Right ventricle myocardium superior (tissue), 1 donor: ENCODE measurements around the gene ESRRG. TPM values are rescaled to one million over a fixed set of nuclear protein-coding genes. Genes with fewer than 3 reads are reported as not detected.

Experiments
- ATAC-seq: fragments of 200-7000 bp; cut with Tn5 transposase; one replicate; pipeline ENCODE4 v1.9.1; 2020; ENCODE audit warnings: mild to moderate bottlenecking; ENCODE audit not compliant: poor library complexity
- DNase-seq: peaks from one replicate; pipeline ENCODE4 v3.0.0-alpha.2; 2020
- intact Hi-C: fragments of 100-400 bp; cut with DNase I; formaldehyde crosslinking; loops from one replicate; pipeline ENCODE4 v1.11.2; 2022
- total RNA-seq: library from RNA; stranded (reverse); fragmentation: NEBNext Ultra II Directional; extraction: Animal tissue kit (Norgen Biotek cat#: 25700); gene quantifications from one replicate; pipeline ENCODE4 v1.2.1, GENCODE V29; 2021
- donor health status: DM: no; HTN: yes; CAD: no; lungs with severe emphysema.

The ESRRG gene
- total RNA-seq, 1 donor from 2014 or later: 45.5 TPM

- intact Hi-C loops: no loop called here
- DNase-seq (peak; percentile 82), ATAC-seq (peak; percentile 96)
These were observed 122.3 kb downstream of the ESRRG start for GRCh38 chr1:216600730-216601609.

DNA sequence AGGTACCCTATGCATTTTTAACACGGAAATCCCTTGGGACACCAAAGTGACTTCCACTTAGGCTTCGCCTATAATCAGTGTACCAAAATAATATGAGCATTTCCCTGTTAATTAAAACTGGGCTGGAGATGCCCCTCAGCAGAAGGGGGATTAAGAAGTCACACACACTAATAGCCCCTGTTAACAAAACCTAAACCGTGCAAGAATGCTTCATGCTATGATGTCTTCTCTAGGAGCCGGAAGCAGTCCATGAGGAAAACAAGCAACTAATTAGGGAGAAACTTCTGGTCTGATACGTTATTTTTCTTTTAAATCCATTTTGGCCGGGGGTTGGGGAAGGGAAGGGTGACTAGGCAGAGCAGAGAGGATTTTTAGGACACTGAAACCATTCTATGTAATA is 123.4 kb downstream of the ESRRG start:
- intact Hi-C loops: no loop called here
- ATAC-seq (no peak), DNase-seq (no peak)

DNA sequence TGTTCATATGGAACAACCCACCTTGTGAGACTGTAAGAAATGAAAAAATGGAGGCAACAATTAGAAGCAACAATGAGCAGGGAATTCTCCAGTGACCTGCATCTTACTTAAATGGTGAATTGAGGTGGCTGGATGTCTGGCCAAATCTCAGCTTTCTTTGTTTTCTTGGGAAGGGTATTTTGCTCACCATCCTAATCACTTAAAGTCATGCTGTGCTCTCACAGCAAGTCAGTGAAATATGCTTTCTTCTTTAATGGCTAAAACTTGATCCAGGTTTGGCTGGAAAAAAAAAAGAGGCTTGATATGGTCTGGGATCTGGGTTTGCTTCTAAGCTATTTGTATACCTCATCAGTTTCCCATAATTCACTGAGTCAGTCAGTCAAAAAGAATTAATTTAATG is 124.8 kb downstream of the ESRRG start:
- DNase-seq (no peak), ATAC-seq (no peak)
- intact Hi-C loops: no loop called here

DNA sequence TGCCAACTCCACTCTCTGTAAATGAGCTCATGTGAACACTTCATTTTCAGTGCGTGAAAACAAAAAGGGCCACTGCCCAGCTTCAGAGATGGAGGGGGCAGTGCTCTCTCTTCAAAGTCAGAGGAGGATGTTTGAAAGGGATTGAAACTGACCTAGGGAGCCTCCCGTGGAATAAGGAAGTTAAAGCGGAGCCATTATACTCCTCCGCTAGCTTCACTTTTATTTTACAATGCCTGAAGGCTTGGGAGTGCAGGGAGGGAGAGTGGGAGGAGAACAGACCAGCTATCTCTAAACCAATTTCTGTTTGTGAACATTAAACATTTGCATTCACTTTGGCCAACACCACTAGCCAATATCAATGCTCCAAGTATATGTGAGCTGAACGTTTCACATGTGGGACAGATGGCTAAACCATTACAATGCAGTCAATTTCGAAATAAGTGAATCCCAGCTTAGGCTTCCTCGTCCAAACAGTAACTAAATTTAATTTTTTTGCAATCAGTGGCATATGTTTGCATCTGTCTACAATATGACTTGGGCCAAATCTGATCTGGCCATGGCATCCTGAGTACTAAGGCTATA is 126.9 kb downstream of the ESRRG start:
- DNase-seq (no peak), ATAC-seq (no peak)
- intact Hi-C loops: no loop called here

GRCh38 chr1:216587715-216588114 is 135.5 kb downstream of the ESRRG start:
- intact Hi-C loops: no loop called here
- ATAC-seq (no peak), DNase-seq (no peak)

- ATAC-seq (no peak), DNase-seq (no peak)
- intact Hi-C loops: no loop called here
These were observed 141.1 kb downstream of the ESRRG start for GRCh38 chr1:216582151-216582550.

GRCh38 chr1:216580538-216581057 is 142.6 kb downstream of the ESRRG start:
- ATAC-seq (no peak), DNase-seq (no peak)
- intact Hi-C loops: no loop called here

GRCh38 chr1:216576234-216576937 is 146.8 kb downstream of the ESRRG start:
- intact Hi-C loops: no loop called here
- DNase-seq (no peak), ATAC-seq (no peak)

DNA sequence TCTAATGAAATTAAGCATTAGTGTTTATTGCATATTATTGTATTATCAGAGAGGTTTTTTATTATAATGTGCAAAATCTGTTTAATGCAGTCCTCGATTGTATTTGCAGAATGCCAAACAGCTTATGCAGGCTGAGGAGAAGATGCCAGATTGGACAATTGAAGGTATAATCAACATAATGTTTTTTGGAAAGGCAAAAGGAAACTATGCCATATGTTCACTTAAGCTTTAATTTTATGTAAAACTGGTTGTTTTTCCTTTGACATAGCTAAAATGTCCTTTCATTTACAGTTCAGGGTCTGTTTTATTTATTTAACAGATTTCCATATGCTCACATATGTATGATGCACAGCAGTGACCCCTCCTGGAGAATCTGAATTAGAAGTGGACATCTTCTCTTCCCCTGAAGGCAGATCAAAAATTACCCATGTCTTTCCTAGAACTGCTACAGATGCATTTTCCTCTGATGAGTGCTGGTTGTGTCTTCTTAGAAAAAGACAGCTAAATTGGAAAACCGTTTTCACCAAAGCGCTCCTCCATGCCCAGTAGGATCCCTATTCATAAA is 156.5 kb downstream of the ESRRG start:
- ATAC-seq: no peak

GRCh38 chr1:216563087-216563486 is 160.1 kb downstream of the ESRRG start:
- no peak for DNase-seq
- no peak for ATAC-seq
- intact Hi-C loops: no loop called here

More for the DNA sequence above, 156.5 kb downstream of the ESRRG start:
- intact Hi-C loops: no loop called here
- DNase-seq: no peak

GRCh38 chr1:216562383-216562782 is 160.8 kb downstream of the ESRRG start:
- intact Hi-C loops: no loop called here
- no peak for DNase-seq

GRCh38 chr1:216560527-216560926 is 162.7 kb downstream of the ESRRG start:
- no peak for DNase-seq
- ATAC-seq: peak; percentile 74

More at GRCh38 chr1:216562383-216562782, 160.8 kb downstream of the ESRRG start:
- no peak for ATAC-seq

DNA sequence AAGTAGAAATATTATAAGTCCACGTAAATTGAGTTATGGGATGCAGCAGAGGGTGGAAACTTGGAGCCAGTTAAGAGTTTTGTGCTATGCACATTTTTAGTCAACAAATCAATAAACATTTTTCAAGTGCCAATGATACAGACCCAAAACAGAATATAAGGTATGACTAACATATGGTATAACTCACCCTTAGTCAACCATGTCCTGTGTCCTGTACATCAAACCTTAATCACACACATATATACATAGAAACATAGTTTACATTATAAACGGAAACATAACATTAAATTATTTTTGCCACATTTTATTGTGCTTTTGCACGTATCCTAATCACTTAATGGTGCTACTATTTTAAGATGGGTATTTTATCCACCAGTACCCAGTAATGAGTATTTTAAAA is 163.9 kb downstream of the ESRRG start:
- intact Hi-C loops: no loop called here
- no peak for DNase-seq

More at GRCh38 chr1:216560527-216560926, 162.7 kb downstream of the ESRRG start:
- intact Hi-C loops: no loop called here

DNA sequence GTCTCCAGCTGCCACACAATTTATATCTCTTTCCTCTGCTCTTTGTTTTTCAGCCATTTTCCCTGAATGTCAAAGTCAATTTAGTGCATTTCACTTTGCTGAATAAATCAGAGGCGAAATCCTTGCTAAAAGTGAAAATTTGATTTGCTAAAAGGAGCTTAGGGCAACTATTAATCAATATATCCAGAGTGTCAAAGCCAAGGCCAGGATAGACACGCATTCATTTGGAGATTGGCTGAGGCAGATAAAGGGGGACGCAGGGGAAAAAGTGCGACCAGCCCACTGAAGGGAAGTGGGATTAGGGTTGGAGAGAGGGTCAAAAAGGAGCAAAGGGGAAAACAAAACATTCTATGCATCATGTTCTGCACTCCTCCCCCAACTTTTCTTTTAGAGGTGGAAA is 167.6 kb downstream of the ESRRG start:
- ATAC-seq (no peak), DNase-seq (no peak)
- intact Hi-C loops: no loop called here

More for the DNA sequence above, 163.9 kb downstream of the ESRRG start:
- ATAC-seq: no peak

- ATAC-seq (no peak), DNase-seq (no peak)
- intact Hi-C loops: no loop called here
These were observed 168.3 kb downstream of the ESRRG start for GRCh38 chr1:216554934-216555333.

- no peak for ATAC-seq
- DNase-seq: no peak
- intact Hi-C loops: no loop called here
These were observed 169.5 kb downstream of the ESRRG start for GRCh38 chr1:216553766-216554165.

DNA sequence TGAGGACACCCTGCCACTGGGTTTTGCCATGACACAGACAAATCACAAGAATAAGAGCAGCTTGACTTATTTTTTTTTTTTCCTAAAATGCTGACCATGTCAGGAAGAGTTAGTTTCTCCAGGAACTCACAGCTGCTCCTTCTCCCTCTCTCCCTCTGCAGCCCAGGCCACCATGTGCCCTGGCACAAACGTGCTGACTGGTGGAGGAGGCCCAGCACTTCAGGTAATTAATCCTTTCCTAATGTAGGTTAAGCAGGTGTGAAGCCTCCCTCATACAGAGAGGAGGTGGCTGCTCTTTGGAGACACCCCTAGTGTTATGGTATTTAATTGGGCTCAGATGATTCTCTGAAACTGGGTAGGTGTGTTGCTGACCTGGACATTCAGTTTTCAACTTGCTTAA is 170.2 kb downstream of the ESRRG start:
- ATAC-seq: no peak
- no peak for DNase-seq
- intact Hi-C loops: no loop called here

GRCh38 chr1:216549796-216550195 is 173.4 kb downstream of the ESRRG start:
- DNase-seq (no peak), ATAC-seq (no peak)
- intact Hi-C loops: no loop called here

- intact Hi-C loops: no loop called here
- ATAC-seq (no peak), DNase-seq (no peak)
These were observed 180.5 kb downstream of the ESRRG start for GRCh38 chr1:216542741-216543140.
